Neural cell (in vitro differentiated cells): Measurements from ENCODE around the gene DTHD1. TPM values are rescaled to one million over a fixed set of nuclear protein-coding genes. Genes with fewer than 3 reads are reported as not detected.

Experiments
- H2AFZ ChIP-seq: fragments of 200-600, 300-800 bp; sonication (generic), shearing (Covaris generic); 2 replicates; pipeline ENCODE4 v1.6.0; 2014; ENCODE audit warnings: low read depth, mild to moderate bottlenecking, antibody characterized with exemption, low read length, moderate library complexity
- H3F3A ChIP-seq: fragments of 200-600 bp; shearing (Covaris generic); 2 replicates; pipeline ENCODE4 v1.6.1; 2016; ENCODE audit warnings: mild to moderate bottlenecking, moderate library complexity, mixed read lengths, antibody characterized with exemption, low read length; ENCODE audit not compliant: insufficient read depth, poor library complexity, severe bottlenecking
- H3K27ac ChIP-seq: fragments of 200-600, 300-800 bp; sonication (generic), shearing (Covaris generic); 2 replicates; pipeline ENCODE4 v1.5.1; 2014; ENCODE audit warnings: mild to moderate bottlenecking, low read length, moderate library complexity
- H3K27me3 ChIP-seq: fragments of 300-800, 200-600 bp; sonication (generic), shearing (Covaris generic); 2 replicates; pipeline ENCODE4 v1.6.0; 2014; ENCODE audit warnings: mild to moderate bottlenecking, low read depth, low read length, moderate library complexity; ENCODE audit not compliant: insufficient read depth
- H3K36me3 ChIP-seq: fragments of 300-800, 200-600 bp; sonication (generic), shearing (Covaris generic); 2 replicates; pipeline ENCODE4 v1.5.1; 2014; ENCODE audit warnings: mild to moderate bottlenecking, antibody characterized with exemption, low read length, moderate library complexity; ENCODE audit not compliant: insufficient read depth
- H3K4me2 ChIP-seq: fragments of 300-800, 200-600 bp; sonication (generic), shearing (Covaris generic); 2 replicates; pipeline ENCODE4 v1.6.0; 2014; ENCODE audit warnings: mild to moderate bottlenecking, low read length
- H3K4me3 ChIP-seq: fragments of 300-800, 200-600 bp; sonication (generic), shearing (Covaris generic); 2 replicates; pipeline ENCODE4 v1.5.1; 2014; ENCODE audit warnings: mild to moderate bottlenecking, low read length, moderate library complexity
- H3K79me2 ChIP-seq: fragments of 200-600 bp; shearing (Covaris generic); replicated peaks from 2 replicates; pipeline ENCODE4 v1.6.0; 2014; ENCODE audit warnings: mild to moderate bottlenecking, low read length, moderate library complexity; ENCODE audit not compliant: insufficient read depth
- H3K9ac ChIP-seq: fragments of 300-800, 200-600 bp; sonication (generic), shearing (Covaris generic); 2 replicates; pipeline ENCODE4 v1.6.1; 2016; ENCODE audit warnings: mild to moderate bottlenecking, low read length, mixed read lengths
- H3K9me2 ChIP-seq: fragments of 200-600 bp; shearing (Covaris generic); 2 replicates; pipeline ENCODE4 v1.6.1; 2016; ENCODE audit warnings: mild to moderate bottlenecking, low read length, mixed read lengths; ENCODE audit not compliant: insufficient read depth
- H3K9me3 ChIP-seq: fragments of 200-600, 300-800 bp; sonication (generic), shearing (Covaris generic); 2 replicates; pipeline ENCODE4 v1.6.1; 2016; ENCODE audit warnings: mild to moderate bottlenecking, mixed run types, low read length, moderate library complexity, mixed read lengths
- H4K20me1 ChIP-seq: fragments of 200-600 bp; shearing (Covaris generic); 2 replicates; pipeline ENCODE4 v1.6.1; 2016; ENCODE audit warnings: mild to moderate bottlenecking, mixed run types; ENCODE audit not compliant: insufficient read depth
- EP300 ChIP-seq: fragments of 450-650 bp; conservative IDR thresholded peaks from 2 replicates; pipeline ENCODE4 v1.6.1; 2014; ENCODE audit warnings: antibody characterized with exemption, mild to moderate bottlenecking, moderate library complexity; ENCODE audit not compliant: poor library complexity, severe bottlenecking
- EZH2 ChIP-seq: fragments of 200-600, 300-800 bp; shearing (Covaris generic), sonication (generic); IDR thresholded peaks from 2 replicates; pipeline ENCODE4 v1.6.1; 2014; ENCODE audit warnings: antibody characterized with exemption, low read length, borderline replicate concordance, mild to moderate bottlenecking; ENCODE audit not compliant: insufficient read depth, poor library complexity, severe bottlenecking
- MXI1 ChIP-seq: fragments of 450-650 bp; conservative IDR thresholded peaks from 2 replicates; pipeline ENCODE4 v1.6.1; 2014; ENCODE audit warnings: antibody characterized with exemption, mild to moderate bottlenecking; ENCODE audit not compliant: poor library complexity, severe bottlenecking
- POLR2AphosphoS5 ChIP-seq: IDR thresholded peaks from 2 replicates; pipeline ENCODE4 v1.6.1; 2012
- RAD21 ChIP-seq: fragments of 450-650 bp; conservative IDR thresholded peaks from 2 replicates; pipeline ENCODE4 v1.6.1; 2014; ENCODE audit warnings: antibody characterized with exemption, mild to moderate bottlenecking, moderate library complexity
- SMC3 ChIP-seq: fragments of 450-650 bp; conservative IDR thresholded peaks from 2 replicates; pipeline ENCODE4 v1.6.1; 2014; ENCODE audit warnings: antibody characterized with exemption, mild to moderate bottlenecking, moderate library complexity; ENCODE audit not compliant: poor library complexity
- TAF1 ChIP-seq: IDR thresholded peaks from 2 replicates; pipeline ENCODE4 v1.6.1; 2012; ENCODE audit warnings: low read depth
- polyA plus RNA-seq: library from polyadenylated mRNA; depleted of rRNA; stranded (reverse); fragments of >200 nt; gene quantifications from 2 replicates; pipeline ENCODE4 v1.2.3, GENCODE V29; 2014
- TF ChIP-seq, protein P1 (sequence below): fragments of 450-650 bp; IDR thresholded peaks from 2 replicates; pipeline ENCODE4 v1.5.1; 2014; ENCODE audit warnings: antibody characterized with exemption, mild to moderate bottlenecking, moderate library complexity; ENCODE audit not compliant: poor library complexity, severe bottlenecking
- TF ChIP-seq, protein P2 (sequence below): IDR thresholded peaks from 2 replicates; pipeline ENCODE4 v1.6.1; 2012; ENCODE audit warnings: borderline replicate concordance

DTHD1 gene
- polyA plus RNA-seq, 1 donor from 2014 or later = not detected

DNA sequence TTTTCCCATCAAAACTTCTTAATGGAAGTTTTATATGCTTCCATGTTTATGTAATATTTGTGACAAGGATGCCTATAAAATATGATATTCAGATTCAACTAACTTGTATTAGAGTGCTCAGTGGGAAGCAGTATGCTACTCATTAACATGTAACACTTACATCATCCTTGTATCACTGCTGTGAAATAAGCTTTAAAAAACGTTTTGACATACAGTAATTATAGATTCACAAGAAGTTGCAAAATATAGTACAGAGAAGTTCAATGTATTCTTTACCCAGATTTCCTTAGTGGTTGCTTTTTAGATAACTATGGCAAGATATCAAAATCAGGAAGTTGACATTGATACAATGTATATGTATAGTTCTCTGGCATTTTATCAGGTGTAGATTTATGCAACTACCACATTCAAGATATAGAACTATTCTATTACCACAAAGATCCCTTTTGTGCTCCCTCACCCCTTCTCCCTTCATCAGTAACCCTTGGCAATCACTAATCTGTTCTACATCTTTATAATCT, 56.3 kb downstream of the DTHD1 start:
- Histone ChIP-seq H3K9me2 (no peaks in the 10 kb centered on the region), H3K36me3 (no peaks in the 10 kb centered on the region), H4K20me1 (no peaks in the 10 kb centered on the region), H3F3A (no peaks in the 10 kb centered on the region), H3K9me3 (no peaks in the 10 kb centered on the region), H3K27me3 (no peaks in the 10 kb centered on the region), H3K9ac (no peak overlapping the region), H3K4me3 (no peak overlapping the region), H2AFZ (no peak overlapping the region), H3K4me2 (no peak overlapping the region), H3K27ac (no peak overlapping the region), H3K79me2 (no peaks in the 10 kb centered on the region)
- no peak for TF ChIP-seq TAF1
- TF ChIP-seq EP300 = no peak
- TF ChIP-seq RAD21 = no peak
- TF ChIP-seq, protein P1, sequence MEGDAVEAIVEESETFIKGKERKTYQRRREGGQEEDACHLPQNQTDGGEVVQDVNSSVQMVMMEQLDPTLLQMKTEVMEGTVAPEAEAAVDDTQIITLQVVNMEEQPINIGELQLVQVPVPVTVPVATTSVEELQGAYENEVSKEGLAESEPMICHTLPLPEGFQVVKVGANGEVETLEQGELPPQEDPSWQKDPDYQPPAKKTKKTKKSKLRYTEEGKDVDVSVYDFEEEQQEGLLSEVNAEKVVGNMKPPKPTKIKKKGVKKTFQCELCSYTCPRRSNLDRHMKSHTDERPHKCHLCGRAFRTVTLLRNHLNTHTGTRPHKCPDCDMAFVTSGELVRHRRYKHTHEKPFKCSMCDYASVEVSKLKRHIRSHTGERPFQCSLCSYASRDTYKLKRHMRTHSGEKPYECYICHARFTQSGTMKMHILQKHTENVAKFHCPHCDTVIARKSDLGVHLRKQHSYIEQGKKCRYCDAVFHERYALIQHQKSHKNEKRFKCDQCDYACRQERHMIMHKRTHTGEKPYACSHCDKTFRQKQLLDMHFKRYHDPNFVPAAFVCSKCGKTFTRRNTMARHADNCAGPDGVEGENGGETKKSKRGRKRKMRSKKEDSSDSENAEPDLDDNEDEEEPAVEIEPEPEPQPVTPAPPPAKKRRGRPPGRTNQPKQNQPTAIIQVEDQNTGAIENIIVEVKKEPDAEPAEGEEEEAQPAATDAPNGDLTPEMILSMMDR = no peak
- TF ChIP-seq SMC3 = no peak
- TF ChIP-seq EZH2 = no peak
- no peak for TF ChIP-seq MXI1
- TF ChIP-seq, protein P2, sequence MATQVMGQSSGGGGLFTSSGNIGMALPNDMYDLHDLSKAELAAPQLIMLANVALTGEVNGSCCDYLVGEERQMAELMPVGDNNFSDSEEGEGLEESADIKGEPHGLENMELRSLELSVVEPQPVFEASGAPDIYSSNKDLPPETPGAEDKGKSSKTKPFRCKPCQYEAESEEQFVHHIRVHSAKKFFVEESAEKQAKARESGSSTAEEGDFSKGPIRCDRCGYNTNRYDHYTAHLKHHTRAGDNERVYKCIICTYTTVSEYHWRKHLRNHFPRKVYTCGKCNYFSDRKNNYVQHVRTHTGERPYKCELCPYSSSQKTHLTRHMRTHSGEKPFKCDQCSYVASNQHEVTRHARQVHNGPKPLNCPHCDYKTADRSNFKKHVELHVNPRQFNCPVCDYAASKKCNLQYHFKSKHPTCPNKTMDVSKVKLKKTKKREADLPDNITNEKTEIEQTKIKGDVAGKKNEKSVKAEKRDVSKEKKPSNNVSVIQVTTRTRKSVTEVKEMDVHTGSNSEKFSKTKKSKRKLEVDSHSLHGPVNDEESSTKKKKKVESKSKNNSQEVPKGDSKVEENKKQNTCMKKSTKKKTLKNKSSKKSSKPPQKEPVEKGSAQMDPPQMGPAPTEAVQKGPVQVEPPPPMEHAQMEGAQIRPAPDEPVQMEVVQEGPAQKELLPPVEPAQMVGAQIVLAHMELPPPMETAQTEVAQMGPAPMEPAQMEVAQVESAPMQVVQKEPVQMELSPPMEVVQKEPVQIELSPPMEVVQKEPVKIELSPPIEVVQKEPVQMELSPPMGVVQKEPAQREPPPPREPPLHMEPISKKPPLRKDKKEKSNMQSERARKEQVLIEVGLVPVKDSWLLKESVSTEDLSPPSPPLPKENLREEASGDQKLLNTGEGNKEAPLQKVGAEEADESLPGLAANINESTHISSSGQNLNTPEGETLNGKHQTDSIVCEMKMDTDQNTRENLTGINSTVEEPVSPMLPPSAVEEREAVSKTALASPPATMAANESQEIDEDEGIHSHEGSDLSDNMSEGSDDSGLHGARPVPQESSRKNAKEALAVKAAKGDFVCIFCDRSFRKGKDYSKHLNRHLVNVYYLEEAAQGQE = no peak
- no peak for TF ChIP-seq POLR2AphosphoS5

DNA sequence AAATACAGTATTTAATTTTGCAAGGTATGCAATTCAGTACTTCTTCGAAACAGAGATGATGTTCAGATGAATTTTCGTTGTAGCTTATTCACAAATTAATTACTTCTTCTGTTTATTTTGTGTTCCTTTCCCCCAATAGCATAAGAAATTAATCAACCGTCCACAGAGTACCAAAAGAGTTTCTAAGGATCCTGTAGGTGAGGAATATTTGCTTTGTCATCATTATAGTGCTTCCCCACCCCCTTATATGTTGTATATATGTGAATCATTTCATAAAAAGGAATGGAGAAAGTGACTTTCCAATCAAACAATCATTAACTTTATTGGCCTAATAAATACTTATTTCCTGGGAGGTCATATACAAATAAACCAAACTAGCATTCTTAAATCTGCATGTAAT, 57.6 kb downstream of the DTHD1 start:
- H3K4me3 ChIP-seq = no peak overlapping the region
- H3K9me2 ChIP-seq = no peaks in the 10 kb centered on the region
- no peaks in the 10 kb centered on the region for H3F3A ChIP-seq
- H3K4me2 ChIP-seq = no peak overlapping the region
- no peaks in the 10 kb centered on the region for H4K20me1 ChIP-seq
- no peaks in the 10 kb centered on the region for H3K36me3 ChIP-seq
- no peak overlapping the region for H3K27ac ChIP-seq
- no peak overlapping the region for H3K9ac ChIP-seq
- TF ChIP-seq EP300 (no peak), SMC3 (no peak)
- H3K9me3 ChIP-seq = no peaks in the 10 kb centered on the region
- no peaks in the 10 kb centered on the region for H3K79me2 ChIP-seq
- no peak overlapping the region for H2AFZ ChIP-seq
- no peaks in the 10 kb centered on the region for H3K27me3 ChIP-seq

DNA sequence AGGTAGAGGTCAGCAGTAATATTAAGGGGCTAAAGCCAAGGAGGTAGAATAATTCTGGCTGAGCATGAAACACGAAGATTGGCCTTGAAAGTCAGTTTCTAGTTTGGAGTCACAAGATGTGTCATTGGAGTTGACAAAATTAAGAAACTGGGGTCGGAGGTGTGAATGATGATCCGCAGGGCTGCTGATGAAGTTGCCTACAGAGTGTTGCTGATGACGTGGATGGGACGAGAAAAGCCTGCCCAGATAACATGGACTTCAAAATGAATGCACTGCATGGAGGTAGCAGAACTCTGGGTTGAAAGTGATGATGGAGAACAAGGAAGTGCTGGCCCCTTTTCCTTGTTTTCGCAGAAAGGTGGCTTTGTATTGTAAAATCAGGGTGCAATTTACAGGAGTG, 60.5 kb downstream of the DTHD1 start:
- Histone ChIP-seq H2AFZ (no peak overlapping the region), H3K27ac (no peak overlapping the region), H3K79me2 (no peaks in the 10 kb centered on the region), H3K27me3 (no peaks in the 10 kb centered on the region), H3K9ac (no peak overlapping the region), H3K36me3 (no peaks in the 10 kb centered on the region), H3K4me3 (no peak overlapping the region), H4K20me1 (no peaks in the 10 kb centered on the region), H3F3A (no peaks in the 10 kb centered on the region), H3K4me2 (no peak overlapping the region), H3K9me2 (no peaks in the 10 kb centered on the region), H3K9me3 (no peaks in the 10 kb centered on the region)
- TF ChIP-seq RAD21 = no peak
- no peak for TF ChIP-seq EP300
- TF ChIP-seq, protein P1 = no peak
- no peak for TF ChIP-seq TAF1
- TF ChIP-seq SMC3 = no peak
- no peak for TF ChIP-seq MXI1
- no peak for TF ChIP-seq EZH2
- TF ChIP-seq, protein P2 = no peak
- no peak for TF ChIP-seq POLR2AphosphoS5
